PC-3 (cell line): ENCODE measurements around the gene TKT.

ENCODE experiments used
- EZH2 ChIP-seq: fragments of 300-600 bp; sonication (generic); IDR thresholded peaks from one replicate; pipeline ENCODE4 v1.6.1; 2017; ENCODE audit warnings: antibody characterized with exemption, mild to moderate bottlenecking, low read length; ENCODE audit not compliant: unreplicated experiment
- TF ChIP-seq, protein P1 (sequence below): fragments of 300-600 bp; sonication (generic); conservative IDR thresholded peaks from 2 replicates; pipeline ENCODE4 v1.5.1; 2017; ENCODE audit warnings: antibody characterized with exemption, low read depth, mild to moderate bottlenecking, low read length

DNA sequence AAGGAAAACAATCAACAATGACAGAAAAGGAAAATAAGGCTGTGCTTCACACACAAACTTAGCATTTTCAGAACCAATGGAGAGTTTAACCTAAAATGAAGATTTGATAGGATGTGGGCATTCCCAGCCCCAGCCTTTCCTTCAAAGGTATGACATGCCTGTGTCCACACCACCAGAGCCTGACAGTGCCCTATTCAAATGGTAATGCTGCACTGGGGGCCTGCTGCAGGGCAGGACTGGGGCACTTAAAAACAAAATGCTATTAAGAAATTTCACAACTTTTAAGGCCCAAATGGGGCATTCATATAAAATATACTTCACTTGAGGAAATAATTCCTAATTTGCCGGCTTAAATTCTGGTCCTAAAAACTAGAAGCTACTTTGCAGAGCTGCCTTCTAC lies 30.9 kb upstream of the TKT start:
- TF ChIP-seq, protein P1, sequence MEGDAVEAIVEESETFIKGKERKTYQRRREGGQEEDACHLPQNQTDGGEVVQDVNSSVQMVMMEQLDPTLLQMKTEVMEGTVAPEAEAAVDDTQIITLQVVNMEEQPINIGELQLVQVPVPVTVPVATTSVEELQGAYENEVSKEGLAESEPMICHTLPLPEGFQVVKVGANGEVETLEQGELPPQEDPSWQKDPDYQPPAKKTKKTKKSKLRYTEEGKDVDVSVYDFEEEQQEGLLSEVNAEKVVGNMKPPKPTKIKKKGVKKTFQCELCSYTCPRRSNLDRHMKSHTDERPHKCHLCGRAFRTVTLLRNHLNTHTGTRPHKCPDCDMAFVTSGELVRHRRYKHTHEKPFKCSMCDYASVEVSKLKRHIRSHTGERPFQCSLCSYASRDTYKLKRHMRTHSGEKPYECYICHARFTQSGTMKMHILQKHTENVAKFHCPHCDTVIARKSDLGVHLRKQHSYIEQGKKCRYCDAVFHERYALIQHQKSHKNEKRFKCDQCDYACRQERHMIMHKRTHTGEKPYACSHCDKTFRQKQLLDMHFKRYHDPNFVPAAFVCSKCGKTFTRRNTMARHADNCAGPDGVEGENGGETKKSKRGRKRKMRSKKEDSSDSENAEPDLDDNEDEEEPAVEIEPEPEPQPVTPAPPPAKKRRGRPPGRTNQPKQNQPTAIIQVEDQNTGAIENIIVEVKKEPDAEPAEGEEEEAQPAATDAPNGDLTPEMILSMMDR, result no peak
- TF ChIP-seq EZH2, result no peak
